ENCODE data around the gene SERTM1.

- TF ChIP-seq TAF1 (conservative IDR thresholded peaks at IDR 0.05) (no peak), CTCF (IDR thresholded peaks at IDR 0.05; ENCODE audit: low read depth, low read length, missing input control) (no peak), YY1 (IDR thresholded peaks at IDR 0.05) (no peak), SP1 (IDR thresholded peaks at IDR 0.05) (no peak), RXRA (IDR thresholded peaks at IDR 0.05) (no peak), GABPA (IDR thresholded peaks at IDR 0.05 in 1 of 2, conservative IDR thresholded peaks at IDR 0.05 in 1 of 2) (no peak), ZBTB33 (IDR thresholded peaks at IDR 0.05) (no peak), EGR1 (IDR thresholded peaks at IDR 0.05; ENCODE audit: low read depth in 2 of 2) (no peak), JUND (IDR thresholded peaks at IDR 0.05) (no peak)
- TF ChIP-seq, protein P1, sequence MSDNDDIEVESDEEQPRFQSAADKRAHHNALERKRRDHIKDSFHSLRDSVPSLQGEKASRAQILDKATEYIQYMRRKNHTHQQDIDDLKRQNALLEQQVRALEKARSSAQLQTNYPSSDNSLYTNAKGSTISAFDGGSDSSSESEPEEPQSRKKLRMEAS (IDR thresholded peaks at IDR 0.05), result no peak
Observed at GRCh38 chr13:36628377-36629056, 45.3 kb upstream of the SERTM1 start.
